Activated CD4-positive, CD25-positive, alpha-beta regulatory T cell treated with anti-CD3 and anti-CD28 coated beads, Interleukin-2, amount 50 U/mL, for 72 hours (primary cell): ENCODE results near the gene KRT10.
"Not testable (repeated sequence)": the region's sequence is repeated elsewhere in the genome, so short reads cannot be mapped to it uniquely, and the experiment has no call there.

Experiments
- DNase-seq: peaks from one replicate; pipeline ENCODE4 v3.0.0; 2021

Gene KRT10

GRCh38 chr17:40822132-40822812 is at the start of gene KRT10:
TSS of gene KRT10 (minus strand) at chr17:40822614. CDS start at chr17:40822585, 29 bp downstream.
- DNase-seq, result no peak

GRCh38 chr17:40871316-40871715 is 48.9 kb upstream of the KRT10 start:
- no peak for DNase-seq

GRCh38 chr17:40870136-40870535 is 47.7 kb upstream of the KRT10 start:
- no peak for DNase-seq

- no peak for DNase-seq
Observed at GRCh38 chr17:40866838-40867237, 44.4 kb upstream of the KRT10 start, which contains the start of gene KRT12. TSS of gene KRT12 (minus strand) at chr17:40867223. CDS start at chr17:40867186, 37 bp downstream.

GRCh38 chr17:40864661-40865390 is 42.4 kb upstream of the KRT10 start:
- no peak for DNase-seq

- no peak for DNase-seq
Observed at GRCh38 chr17:40862985-40863733, 40.7 kb upstream of the KRT10 start.

GRCh38 chr17:40859536-40859935 is 37.1 kb upstream of the KRT10 start:
- no peak for DNase-seq

- not testable (repeated sequence) for DNase-seq
Observed at GRCh38 chr17:40858667-40859066, 36.3 kb upstream of the KRT10 start.

- no peak for DNase-seq
Observed at GRCh38 chr17:40857535-40857934, 35.1 kb upstream of the KRT10 start.

GRCh38 chr17:40854175-40854814 is 31.9 kb upstream of the KRT10 start:
- DNase-seq, result no peak

- DNase-seq, result no peak
Observed at GRCh38 chr17:40852364-40852763, 29.9 kb upstream of the KRT10 start.

- no peak for DNase-seq
Observed at GRCh38 chr17:40850293-40850972, 28.0 kb upstream of the KRT10 start.

- no peak for DNase-seq
Observed at GRCh38 chr17:40849723-40850122, 27.3 kb upstream of the KRT10 start.

GRCh38 chr17:40848583-40849235 is 26.3 kb upstream of the KRT10 start:
- no peak for DNase-seq

GRCh38 chr17:40846515-40847144 is 24.2 kb upstream of the KRT10 start:
- DNase-seq, result no peak

GRCh38 chr17:40844671-40845107 is 22.3 kb upstream of the KRT10 start:
- DNase-seq, result no peak

GRCh38 chr17:40843242-40843641 is 20.8 kb upstream of the KRT10 start:
- DNase-seq, result no peak

- no peak for DNase-seq
Observed at GRCh38 chr17:40841246-40841645, 18.8 kb upstream of the KRT10 start.

GRCh38 chr17:40839194-40839593 is 16.8 kb upstream of the KRT10 start:
- DNase-seq, result no peak

GRCh38 chr17:40836020-40836419 is 13.6 kb upstream of the KRT10 start:
- no peak for DNase-seq

- DNase-seq, result no peak
Observed at GRCh38 chr17:40833882-40834281, 11.5 kb upstream of the KRT10 start.
